GM12878 (cell line): ENCODE results near the gene VSTM5.

Experiments
- CEBPB ChIP-seq, 2 experiments: fragments of 150-350 bp in 1 of 2; IDR thresholded peaks; 2 replicates each; pipeline ENCODE4 v1.6.1; 2012 to 2014; ENCODE audit warnings: low read depth in 2 of 2, low read length in 2 of 2, borderline replicate concordance in 1 of 2, inconsistent platforms in 1 of 2
- ETV6 ChIP-seq, 2 experiments: fragments of 450-650 bp in 1 of 2; IDR thresholded peaks in 1 of 2; conservative IDR thresholded peaks in 1 of 2; 2 replicates each; pipeline ENCODE4 v1.6.1; 2014; ENCODE audit warnings: antibody characterized with exemption in 1 of 2, borderline replicate concordance in 1 of 2, low read depth in 1 of 2, mild to moderate bottlenecking in 1 of 2, moderate library complexity in 1 of 2
- JUND ChIP-seq: IDR thresholded peaks from 2 replicates; pipeline ENCODE4 v1.6.1; 2012; ENCODE audit warnings: low read depth, mild to moderate bottlenecking, low read length, improper control_type of control experiment, moderate library complexity
- RAD21 ChIP-seq: IDR thresholded peaks from 2 replicates; pipeline ENCODE4 v1.6.1; 2011; ENCODE audit warnings: mild to moderate bottlenecking, low read depth, low read length, moderate library complexity; ENCODE audit not compliant: insufficient read depth
- REST ChIP-seq: IDR thresholded peaks from 2 replicates; pipeline ENCODE4 v1.6.1; 2012; ENCODE audit warnings: mild to moderate bottlenecking, low read depth, low read length
- SREBF1 ChIP-seq: IDR thresholded peaks from 2 replicates; pipeline ENCODE4 v1.6.1; 2012; ENCODE audit warnings: mild to moderate bottlenecking, low read length
- TARDBP ChIP-seq: IDR thresholded peaks from 2 replicates; pipeline ENCODE4 v1.6.1; 2016; ENCODE audit warnings: borderline replicate concordance
- TF ChIP-seq, protein P1 (sequence below), 3 experiments: IDR thresholded peaks in 2 of 3; conservative IDR thresholded peaks in 1 of 3; 2 replicates each; pipeline ENCODE4 v1.5.1; 2011; ENCODE audit warnings: low read depth in 3 of 3, low read length in 3 of 3, mild to moderate bottlenecking in 3 of 3, control low read depth in 2 of 3, moderate library complexity in 2 of 3, inconsistent platforms in 1 of 3, mixed read lengths in 1 of 3; ENCODE audit not compliant: control insufficient read depth in 2 of 3, insufficient read depth in 1 of 3; ENCODE audit errors: extremely low read depth in 1 of 3

GRCh38 chr11:93796441-93797231 is 53.8 kb downstream of the VSTM5 start:
- TF ChIP-seq RAD21 (no peak), ETV6 (conservative IDR thresholded peaks at IDR 0.05 in 1 of 2, IDR thresholded peaks at IDR 0.05 in 1 of 2; ENCODE audit: borderline replicate concordance in 1 of 2, low read depth in 1 of 2) (no peak), JUND (no peak), TARDBP (no peak), REST (no peak), SREBF1 (no peak), CEBPB (IDR thresholded peaks at IDR 0.05; ENCODE audit: borderline replicate concordance in 1 of 2, low read depth in 2 of 2, low read length in 2 of 2) (no peak)
- TF ChIP-seq, protein P1, sequence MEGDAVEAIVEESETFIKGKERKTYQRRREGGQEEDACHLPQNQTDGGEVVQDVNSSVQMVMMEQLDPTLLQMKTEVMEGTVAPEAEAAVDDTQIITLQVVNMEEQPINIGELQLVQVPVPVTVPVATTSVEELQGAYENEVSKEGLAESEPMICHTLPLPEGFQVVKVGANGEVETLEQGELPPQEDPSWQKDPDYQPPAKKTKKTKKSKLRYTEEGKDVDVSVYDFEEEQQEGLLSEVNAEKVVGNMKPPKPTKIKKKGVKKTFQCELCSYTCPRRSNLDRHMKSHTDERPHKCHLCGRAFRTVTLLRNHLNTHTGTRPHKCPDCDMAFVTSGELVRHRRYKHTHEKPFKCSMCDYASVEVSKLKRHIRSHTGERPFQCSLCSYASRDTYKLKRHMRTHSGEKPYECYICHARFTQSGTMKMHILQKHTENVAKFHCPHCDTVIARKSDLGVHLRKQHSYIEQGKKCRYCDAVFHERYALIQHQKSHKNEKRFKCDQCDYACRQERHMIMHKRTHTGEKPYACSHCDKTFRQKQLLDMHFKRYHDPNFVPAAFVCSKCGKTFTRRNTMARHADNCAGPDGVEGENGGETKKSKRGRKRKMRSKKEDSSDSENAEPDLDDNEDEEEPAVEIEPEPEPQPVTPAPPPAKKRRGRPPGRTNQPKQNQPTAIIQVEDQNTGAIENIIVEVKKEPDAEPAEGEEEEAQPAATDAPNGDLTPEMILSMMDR (IDR thresholded peaks at IDR 0.05 in 2 of 3, conservative IDR thresholded peaks at IDR 0.05 in 1 of 3; ENCODE audit: control insufficient read depth in 2 of 3, extremely low read depth in 1 of 3, insufficient read depth in 1 of 3, low read depth in 3 of 3, low read length in 3 of 3): no peak
